ENCODE measurements around the gene ST6GALNAC4. TPM values are rescaled to one million over a fixed set of nuclear protein-coding genes. Genes with fewer than 3 reads are reported as not detected.

Gene ST6GALNAC4
- total and polyA plus RNA-seq, 9 of the 15 experiments (the other 6 are each of a cell fraction or from before 2014, with no cell fraction given) = 2.6 to 43.1 (median 15.4) TPM

GRCh38 chr9:127919253-127919815, 2.5 kb upstream of the ST6GALNAC4 start (continued):
- TF ChIP-seq RBM25 (IDR thresholded peaks at IDR 0.05; ENCODE audit: low read depth, low read length, severe bottlenecking) = peak; percentile 64
- TF ChIP-seq DACH1 (IDR thresholded peaks at IDR 0.05; ENCODE audit: partially characterized antibody) = no peak
- TF ChIP-seq ZFP91 (CRISPR knock-in tag; IDR thresholded peaks at IDR 0.05) = no peak
- no peak for TF ChIP-seq ESRRB (CRISPR knock-in tag; IDR thresholded peaks at IDR 0.05; ENCODE audit: borderline replicate concordance)
- TF ChIP-seq HMGXB4 (CRISPR knock-in tag; IDR thresholded peaks at IDR 0.05) = no peak
- no peak for TF ChIP-seq NCOA1 (IDR thresholded peaks at IDR 0.05; ENCODE audit: low read depth)
- no peak for TF ChIP-seq RBBP5 (IDR thresholded peaks at IDR 0.05; ENCODE audit: borderline replicate concordance, insufficient read depth, low read length, poor library complexity, severe bottlenecking)
- TF ChIP-seq TEAD4 (IDR thresholded peaks at IDR 0.05; ENCODE audit: low read length) = no peak
- TF ChIP-seq TEAD4 (CRISPR knock-in tag; IDR thresholded peaks at IDR 0.05; ENCODE audit: borderline replicate concordance) = no peak
- no peak for TF ChIP-seq XRCC3 (IDR thresholded peaks at IDR 0.05)
- TF ChIP-seq CGGBP1 (CRISPR knock-in tag; IDR thresholded peaks at IDR 0.05) = no peak
- no peak for TF ChIP-seq ZNF324 (CRISPR knock-in tag; IDR thresholded peaks at IDR 0.05)
- TF ChIP-seq MTA3 (IDR thresholded peaks at IDR 0.05; ENCODE audit: borderline replicate concordance) = peak; percentile 78; the same call in 1 of the 2 replicates
- no peak for TF ChIP-seq RNF219 (CRISPR knock-in tag; IDR thresholded peaks at IDR 0.05)
- TF ChIP-seq DPF2 (IDR thresholded peaks at IDR 0.05) = peak; percentile 84
- TF ChIP-seq FOXP1 (CRISPR knock-in tag; IDR thresholded peaks at IDR 0.05) = 0 out of 2 replicates have a peak, but pooled peaks have one; percentile 14
- no peak for TF ChIP-seq FOXM1 (IDR thresholded peaks at IDR 0.05; ENCODE audit: low read depth)
- TF ChIP-seq FOXM1 (CRISPR knock-in tag; IDR thresholded peaks at IDR 0.05; ENCODE audit: low read depth) = no peak
- TF ChIP-seq BRF1 (IDR thresholded peaks at IDR 0.05; ENCODE audit: borderline replicate concordance, extremely low read depth, insufficient read length) = no peak
- no peak for TF ChIP-seq ZNF41 (CRISPR knock-in tag; conservative IDR thresholded peaks at IDR 0.05)
- TF ChIP-seq SMARCC2 (IDR thresholded peaks at IDR 0.05; ENCODE audit: low read depth) = peak; percentile 37; the same call in 1 of the 2 replicates
- 0 out of 2 replicates have a peak, but pooled peaks have one; percentile 57 for TF ChIP-seq TARDBP (IDR thresholded peaks at IDR 0.05)
